SK-N-SH (cell line): ENCODE data around the gene CDKAL1. TPM values are rescaled to one million over a fixed set of nuclear protein-coding genes. Genes with fewer than 3 reads are reported as not detected.

Experiments
- CTCF ChIA-PET: fragments of 300-600, 350-600 bp; formaldehyde crosslinking; extraction: SDS; loops from one replicate; lab custom pipeline; 2021; lab: Yijun Ruan, JAX
- POLR2A ChIA-PET: fragments of 350-600 bp; sonication (Branson Sonifier 250); formaldehyde crosslinking; extraction: SDS; loops from one replicate; lab custom pipeline; 2020; ENCODE audit warnings: antibody characterized with exemption, inconsistent platforms; lab: Yijun Ruan, JAX
- DNase-seq: peaks from one replicate; pipeline ENCODE4 v3.0.0; 2012
- H2AFZ ChIP-seq: fragments of 200-600 bp; sonication (generic); 2 replicates; pipeline ENCODE4 v1.8.1; 2016; ENCODE audit warnings: antibody characterized with exemption, mild to moderate bottlenecking, low read depth
- H3F3A ChIP-seq: fragments of 200-600 bp; sonication (generic); replicated peaks from 2 replicates; pipeline ENCODE3; 2016; ENCODE audit warnings: antibody characterized with exemption, mild to moderate bottlenecking; ENCODE audit not compliant: insufficient read depth
- H3K27ac ChIP-seq, 2 experiments: fragments of 200-500 bp in 1 of 2; fragments of 200-600 bp in 1 of 2; sonication (Bioruptor generic) in 1 of 2; sonication (generic), shearing (Covaris generic) in 1 of 2; 2 replicates each; pipeline versions ENCODE4 v1.5.1 to v1.6.1; 2014 to 2016; ENCODE audit warnings: low read depth in 2 of 2, inconsistent platforms in 1 of 2, low read length in 1 of 2, mild to moderate bottlenecking in 1 of 2, mixed read lengths in 1 of 2
- H3K27me3 ChIP-seq: fragments of 200-600 bp; sonication (generic), shearing (Covaris generic); 2 replicates; pipeline ENCODE4 v1.6.1; 2016; ENCODE audit warnings: mixed run types; ENCODE audit not compliant: insufficient read depth
- H3K36me3 ChIP-seq, 2 experiments: fragments of 200-500 bp in 1 of 2; fragments of 200-600 bp in 1 of 2; sonication (Bioruptor generic) in 1 of 2; sonication (generic) in 1 of 2; replicated peaks in 1 of 2; 2 replicates each; pipeline versions ENCODE3 to v1.5.1; 2014 to 2016; ENCODE audit warnings: low read length in 1 of 2, mild to moderate bottlenecking in 1 of 2; ENCODE audit not compliant: insufficient read depth in 2 of 2, control insufficient read depth in 1 of 2
- H3K4me1 ChIP-seq, 2 experiments: fragments of 200-500 bp in 1 of 2; fragments of 200-600 bp in 1 of 2; sonication (Bioruptor generic) in 1 of 2; sonication (generic), shearing (Covaris generic) in 1 of 2; 2 replicates each; pipeline versions ENCODE4 v1.5.1 to v1.6.1; 2014 to 2016; ENCODE audit warnings: low read depth in 1 of 2, low read length in 1 of 2, mixed run types in 1 of 2; ENCODE audit not compliant: insufficient read depth in 2 of 2, control insufficient read depth in 1 of 2
- H3K4me2 ChIP-seq: fragments of 200-600 bp; sonication (generic), shearing (Covaris generic); 2 replicates; pipeline ENCODE4 v1.6.1; 2017; ENCODE audit warnings: mixed run types
- H3K4me3 ChIP-seq, 2 experiments: fragments of 200-500 bp in 1 of 2; fragments of 200-600 bp in 1 of 2; sonication (Bioruptor generic) in 1 of 2; sonication (generic), shearing (Covaris generic) in 1 of 2; 2 replicates each; pipeline versions ENCODE4 v1.5.1 to v1.8.1; 2014 to 2016; ENCODE audit warnings: low read depth in 2 of 2, inconsistent platforms in 1 of 2, low read length in 1 of 2, mild to moderate bottlenecking in 1 of 2, mixed read lengths in 1 of 2, moderate library complexity in 1 of 2
- H3K79me2 ChIP-seq: fragments of 200-600 bp; sonication (generic); 2 replicates; pipeline ENCODE4 v1.8.1; 2017; ENCODE audit warnings: mild to moderate bottlenecking; ENCODE audit not compliant: insufficient read depth
- H3K9ac ChIP-seq: fragments of 200-600 bp; sonication (generic); 2 replicates; pipeline ENCODE4 v1.6.1; 2017; ENCODE audit warnings: mixed run types
- H3K9me2 ChIP-seq: fragments of 200-600 bp; sonication (generic); 2 replicates; pipeline ENCODE4 v1.6.1; 2017; ENCODE audit warnings: mixed run types
- H3K9me3 ChIP-seq: fragments of 200-600 bp; sonication (generic); 2 replicates; pipeline ENCODE4 v1.6.1; 2017; ENCODE audit warnings: mixed run types, mild to moderate bottlenecking, moderate library complexity
- H4K20me1 ChIP-seq: fragments of 200-600 bp; sonication (generic); 2 replicates; pipeline ENCODE4 v1.6.1; 2017; ENCODE audit warnings: mild to moderate bottlenecking, mixed run types; ENCODE audit not compliant: insufficient read depth
- ELF1 ChIP-seq: IDR thresholded peaks from 2 replicates; pipeline ENCODE4 v1.4.0; 2012
- FOXJ3 ChIP-seq: sonication (generic); formaldehyde crosslinking; IDR thresholded peaks from 2 replicates; pipeline ENCODE4 v1.5.1; 2020; ENCODE audit warnings: mild to moderate bottlenecking, missing genetic modification reagents
- FOXM1 ChIP-seq: IDR thresholded peaks from 2 replicates; pipeline ENCODE4 v1.4.0; 2012; ENCODE audit warnings: low read depth, mild to moderate bottlenecking
- GATA2 ChIP-seq: sonication (generic); formaldehyde crosslinking; IDR thresholded peaks from 2 replicates; pipeline ENCODE4 v1.5.0; 2020; ENCODE audit warnings: mild to moderate bottlenecking, missing genetic modification reagents
- JUND ChIP-seq: IDR thresholded peaks from 2 replicates; pipeline ENCODE4 v1.4.0; 2012
- MEF2A ChIP-seq: IDR thresholded peaks from 2 replicates; pipeline ENCODE4 v1.4.0; 2012; ENCODE audit warnings: low read depth, borderline replicate concordance
- MXI1 ChIP-seq: IDR thresholded peaks from 2 replicates; pipeline ENCODE4 v1.6.1; 2012; ENCODE audit warnings: mild to moderate bottlenecking, low read depth, low read length, improper control_type of control experiment
- PBX3 ChIP-seq: IDR thresholded peaks from 2 replicates; pipeline ENCODE4; 2012
- RAD21 ChIP-seq: IDR thresholded peaks from 2 replicates; pipeline ENCODE4 v1.6.1; 2012; ENCODE audit warnings: mild to moderate bottlenecking, low read length
- RCOR1 ChIP-seq: fragments of 150-350 bp; IDR thresholded peaks from 2 replicates; pipeline ENCODE4 v1.6.1; 2017; ENCODE audit warnings: antibody characterized with exemption, low read length
- REST ChIP-seq: IDR thresholded peaks from 2 replicates; pipeline ENCODE4 v1.6.1; 2012; ENCODE audit warnings: mild to moderate bottlenecking, low read depth, low read length, moderate library complexity
- RFX5 ChIP-seq: IDR thresholded peaks from 2 replicates; pipeline ENCODE4 v1.6.1; 2012; ENCODE audit warnings: mild to moderate bottlenecking, improper control_type of control experiment, low read length
- RXRA ChIP-seq: IDR thresholded peaks from 2 replicates; pipeline ENCODE4 v1.4.0; 2012; ENCODE audit warnings: low read depth, mild to moderate bottlenecking, borderline replicate concordance
- TAF1 ChIP-seq: IDR thresholded peaks from 2 replicates; pipeline ENCODE4 v1.6.1; 2012; ENCODE audit warnings: low read depth, mild to moderate bottlenecking, low read length, moderate library complexity, borderline replicate concordance
- TCF12 ChIP-seq: IDR thresholded peaks from 2 replicates; pipeline ENCODE4 v1.4.0; 2012
- TEAD4 ChIP-seq: IDR thresholded peaks from 2 replicates; pipeline ENCODE4 v1.4.0; 2012; ENCODE audit warnings: mild to moderate bottlenecking, borderline replicate concordance; ENCODE audit not compliant: insufficient read depth
- YY1 ChIP-seq: IDR thresholded peaks from 2 replicates; pipeline ENCODE4 v1.4.0; 2012; ENCODE audit warnings: low read depth, mild to moderate bottlenecking
- WGBS: methylation state at CpG from one replicate; pipeline ENCODE4 v1.1.6; 2017; ENCODE audit warnings: low lambda C conversion rate; 5-methylcytosine and 5-hydroxymethylcytosine counted together
- polyA plus RNA-seq, 3 experiments: library from polyadenylated mRNA; depleted of rRNA; stranded (reverse); fragments of >200 nt; gene quantifications; 2 replicates each; pipeline ENCODE4 v1.2.3, GENCODE V29; 2012
- TF ChIP-seq, protein P1 (sequence below): fragments of 150-350 bp; IDR thresholded peaks from 2 replicates; pipeline ENCODE4 v1.6.1; 2017; ENCODE audit warnings: antibody characterized with exemption, low read length, low read depth, borderline replicate concordance
- TF ChIP-seq, protein P2 (sequence below): fragments of 200-600 bp; sonication (generic); IDR thresholded peaks from 2 replicates; pipeline ENCODE4 v1.6.1; 2017; ENCODE audit warnings: antibody characterized with exemption, mild to moderate bottlenecking, moderate library complexity
- TF ChIP-seq, protein P3 (sequence below): IDR thresholded peaks from 2 replicates; pipeline ENCODE4 v1.4.0; 2012; ENCODE audit warnings: low read depth, borderline replicate concordance

Gene CDKAL1
- polyA plus RNA-seq, 1 of the 3 experiments (the other 2 are of a cell fraction) = 2.6 TPM

GRCh38 chr6:21281366-21281765 is 747.1 kb downstream of the CDKAL1 start:
- DNase-seq = no peak
- Histone ChIP-seq H3K27me3 (no peaks in the 10 kb centered on the region), H3K9ac (no peak overlapping the region), H3K9me3 (no peaks in the 10 kb centered on the region), H3K4me3 (no peak overlapping the region), H3F3A (no peaks in the 10 kb centered on the region), H3K4me1 (no peaks in the 10 kb centered on the region), H3K4me2 (no peak overlapping the region), H3K36me3 (no peaks in the 10 kb centered on the region), H4K20me1 (no peaks in the 10 kb centered on the region), H3K9me2 (no peaks in the 10 kb centered on the region), H2AFZ (no peak overlapping the region), H3K79me2 (no peaks in the 10 kb centered on the region), H3K27ac (no peak overlapping the region)
- TF ChIP-seq JUND (no peak), REST (no peak), PBX3 (no peak), RFX5 (no peak), RAD21 (no peak), GATA2 (CRISPR knock-in tag) (no peak), RCOR1 (no peak), TAF1 (no peak), MXI1 (no peak), FOXM1 (no peak), YY1 (no peak), TEAD4 (no peak), TCF12 (no peak), FOXJ3 (no peak), RXRA (no peak), ELF1 (no peak), MEF2A (no peak)
- TF ChIP-seq, protein P1, sequence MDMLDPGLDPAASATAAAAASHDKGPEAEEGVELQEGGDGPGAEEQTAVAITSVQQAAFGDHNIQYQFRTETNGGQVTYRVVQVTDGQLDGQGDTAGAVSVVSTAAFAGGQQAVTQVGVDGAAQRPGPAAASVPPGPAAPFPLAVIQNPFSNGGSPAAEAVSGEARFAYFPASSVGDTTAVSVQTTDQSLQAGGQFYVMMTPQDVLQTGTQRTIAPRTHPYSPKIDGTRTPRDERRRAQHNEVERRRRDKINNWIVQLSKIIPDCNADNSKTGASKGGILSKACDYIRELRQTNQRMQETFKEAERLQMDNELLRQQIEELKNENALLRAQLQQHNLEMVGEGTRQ = no peak
- TF ChIP-seq, protein P2, sequence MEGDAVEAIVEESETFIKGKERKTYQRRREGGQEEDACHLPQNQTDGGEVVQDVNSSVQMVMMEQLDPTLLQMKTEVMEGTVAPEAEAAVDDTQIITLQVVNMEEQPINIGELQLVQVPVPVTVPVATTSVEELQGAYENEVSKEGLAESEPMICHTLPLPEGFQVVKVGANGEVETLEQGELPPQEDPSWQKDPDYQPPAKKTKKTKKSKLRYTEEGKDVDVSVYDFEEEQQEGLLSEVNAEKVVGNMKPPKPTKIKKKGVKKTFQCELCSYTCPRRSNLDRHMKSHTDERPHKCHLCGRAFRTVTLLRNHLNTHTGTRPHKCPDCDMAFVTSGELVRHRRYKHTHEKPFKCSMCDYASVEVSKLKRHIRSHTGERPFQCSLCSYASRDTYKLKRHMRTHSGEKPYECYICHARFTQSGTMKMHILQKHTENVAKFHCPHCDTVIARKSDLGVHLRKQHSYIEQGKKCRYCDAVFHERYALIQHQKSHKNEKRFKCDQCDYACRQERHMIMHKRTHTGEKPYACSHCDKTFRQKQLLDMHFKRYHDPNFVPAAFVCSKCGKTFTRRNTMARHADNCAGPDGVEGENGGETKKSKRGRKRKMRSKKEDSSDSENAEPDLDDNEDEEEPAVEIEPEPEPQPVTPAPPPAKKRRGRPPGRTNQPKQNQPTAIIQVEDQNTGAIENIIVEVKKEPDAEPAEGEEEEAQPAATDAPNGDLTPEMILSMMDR = no peak
- TF ChIP-seq, protein P3, sequence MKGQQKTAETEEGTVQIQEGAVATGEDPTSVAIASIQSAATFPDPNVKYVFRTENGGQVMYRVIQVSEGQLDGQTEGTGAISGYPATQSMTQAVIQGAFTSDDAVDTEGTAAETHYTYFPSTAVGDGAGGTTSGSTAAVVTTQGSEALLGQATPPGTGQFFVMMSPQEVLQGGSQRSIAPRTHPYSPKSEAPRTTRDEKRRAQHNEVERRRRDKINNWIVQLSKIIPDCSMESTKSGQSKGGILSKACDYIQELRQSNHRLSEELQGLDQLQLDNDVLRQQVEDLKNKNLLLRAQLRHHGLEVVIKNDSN = no peak
- ChIA-PET POLR2A (no interaction called here), CTCF (interaction anchor here (1.0 kb wide), 2 partner anchors 11 to 17 kb away, joined by 3 to 4 read pairs; no protein-coding TSS in a partner anchor)
- 74% methylated on average over 2 of the region's 2 CpGs for WGBS
